Measurements from ENCODE around the gene MERTK. TPM values are rescaled to one million over a fixed set of nuclear protein-coding genes. Genes with fewer than 3 reads are reported as not detected.
"Not testable (repeated sequence)": the region's sequence is repeated elsewhere in the genome, so short reads cannot be mapped to it uniquely, and the experiment has no call there.

MERTK gene
- total RNA-seq, 5 donors from 2014 or later (not counting 1 experiment from before 2014, with no cell fraction given) = 0.12 to 0.73 (median 0.33) TPM

DNA sequence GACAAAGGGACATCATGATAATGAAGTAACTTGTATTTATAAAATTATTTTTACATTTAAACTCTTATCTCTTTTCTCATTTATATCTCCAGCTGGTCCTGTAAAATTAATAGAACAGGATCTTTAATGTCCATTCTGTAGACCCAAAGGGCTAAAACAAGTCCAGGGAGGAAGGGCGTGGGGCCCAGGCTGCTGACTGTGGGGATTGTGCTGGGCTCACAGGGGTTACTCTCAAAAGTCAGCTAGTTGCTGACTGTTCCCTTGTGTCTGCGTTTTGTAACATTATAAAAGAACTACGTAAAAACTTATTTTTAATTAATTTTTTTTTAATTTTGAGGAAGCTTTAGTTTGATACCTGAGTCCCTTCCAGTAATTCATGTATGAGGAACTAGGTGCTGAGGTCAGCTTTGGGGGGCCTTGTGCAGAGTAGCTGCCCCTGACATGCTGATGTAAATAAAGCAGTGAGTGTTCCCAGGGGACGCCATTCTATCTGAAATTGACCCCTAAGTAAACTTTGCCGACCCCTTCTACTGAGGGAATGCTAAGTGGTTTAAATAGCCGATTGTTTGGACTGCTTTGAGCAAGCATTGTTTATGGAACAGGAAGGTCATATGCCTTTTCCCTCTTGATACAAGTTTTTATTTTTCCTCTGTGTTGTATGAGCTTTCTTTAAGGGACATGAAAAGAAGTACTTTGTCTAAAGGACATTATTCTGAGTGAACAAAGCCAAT is 56.4 kb downstream of the MERTK start:
- Histone ChIP-seq H3K9me3 (no peaks in the 10 kb centered on the region), H3K27me3 (replicated peaks in 1 of 2; ENCODE audit: control insufficient read depth in 2 of 2, extremely low read depth in 1 of 2, insufficient read depth in 2 of 2, low read length in 1 of 2) (peaks cover 0 to 9% of the 10 kb centered on the region in 2 experiments), H3K4me3 (ENCODE audit: control insufficient read depth in 1 of 2, extremely low read depth in 1 of 2, low read length in 1 of 2) (no peak overlapping the region), H3K4me1 (ENCODE audit: control insufficient read depth in 1 of 2, extremely low read depth in 1 of 2, insufficient read depth in 2 of 2, low read length in 2 of 2) (no peaks in the 10 kb centered on the region), H3K36me3 (ENCODE audit: control insufficient read depth in 2 of 2, extremely low read depth in 1 of 2, insufficient read depth in 1 of 2, low read length in 1 of 2) (no peaks in the 10 kb centered on the region), H3K27ac (ENCODE audit: low read length) (no peak overlapping the region)
- ChIA-PET POLR2A (no interaction called here), CTCF (no interaction called here)
- Mint-ChIP-seq H3K36me3 (no peaks in the 10 kb centered on the region), H3K27ac (no peak overlapping the region), H3K4me3 (no peak overlapping the region), H3K27me3 (peaks cover 0 to 3% of the 10 kb centered on the region in 2 donors), H3K9me3 (no peaks in the 10 kb centered on the region), H3K4me1 (no peaks in the 10 kb centered on the region)
- ATAC-seq (replicated peaks in 1 of 4) = no peak
- no peak for DNase-seq
- WGBS (ENCODE audit: insufficient coverage) = 100% methylated on average over 1 of the region's 6 CpGs

DNA sequence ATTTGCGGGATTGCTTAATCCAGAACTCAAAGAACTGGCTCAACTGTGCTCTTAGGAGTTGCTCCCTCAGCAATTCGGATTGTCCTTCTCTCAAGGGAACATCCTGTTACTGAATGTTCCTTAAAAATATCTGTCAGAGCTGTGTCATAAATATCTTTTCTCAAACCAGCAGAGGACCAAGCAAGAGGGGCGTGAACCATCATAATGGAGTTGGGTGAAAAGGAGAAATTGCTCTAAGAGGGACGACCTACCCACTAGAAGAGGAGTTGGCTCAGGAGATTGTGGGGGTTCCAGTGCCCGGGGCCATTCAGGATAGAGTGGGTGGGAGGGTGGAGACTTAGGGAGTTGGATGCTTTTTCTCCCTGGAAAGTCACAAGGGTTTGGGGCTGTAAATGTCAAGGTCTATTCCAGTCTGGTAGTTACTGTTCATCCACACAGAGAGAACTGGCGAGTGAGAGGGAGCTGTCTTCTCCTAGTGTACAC is 59.5 kb downstream of the MERTK start:
- H3K4me1 Mint-ChIP-seq = no peaks in the 10 kb centered on the region
- no peak overlapping the region for H3K4me3 ChIP-seq (ENCODE audit: control insufficient read depth in 1 of 2, extremely low read depth in 1 of 2, low read length in 1 of 2)
- no peak overlapping the region for H3K4me3 Mint-ChIP-seq
- no peaks in the 10 kb centered on the region for H3K4me1 ChIP-seq (ENCODE audit: control insufficient read depth in 1 of 2, extremely low read depth in 1 of 2, insufficient read depth in 2 of 2, low read length in 2 of 2)
- 86% methylated on average over 1 of the region's 6 CpGs for WGBS (ENCODE audit: insufficient coverage)
- H3K27ac ChIP-seq (ENCODE audit: low read length) = no peak overlapping the region
- CTCF ChIA-PET = interaction anchor here in 1 of 2 donors (0.7 kb wide), 1 partner anchor 18 kb away, joined by 3 read pairs; no protein-coding TSS in a partner anchor
- POLR2A ChIA-PET = no interaction called here
- no peaks in the 10 kb centered on the region for H3K36me3 Mint-ChIP-seq
- H3K36me3 ChIP-seq (ENCODE audit: control insufficient read depth in 2 of 2, extremely low read depth in 1 of 2, insufficient read depth in 1 of 2, low read length in 1 of 2) = no peaks in the 10 kb centered on the region
- H3K9me3 ChIP-seq = no peaks in the 10 kb centered on the region
- H3K27ac Mint-ChIP-seq = no peak overlapping the region
- ATAC-seq (replicated peaks in 1 of 4) = no peak
- no peaks in the 10 kb centered on the region for H3K9me3 Mint-ChIP-seq
- no peak for DNase-seq
- peaks cover 0 to 9% of the 10 kb centered on the region in 2 experiments for H3K27me3 ChIP-seq (replicated peaks in 1 of 2; ENCODE audit: control insufficient read depth in 2 of 2, extremely low read depth in 1 of 2, insufficient read depth in 2 of 2, low read length in 1 of 2)
- peaks cover 0 to 3% of the 10 kb centered on the region in 2 donors for H3K27me3 Mint-ChIP-seq

DNA sequence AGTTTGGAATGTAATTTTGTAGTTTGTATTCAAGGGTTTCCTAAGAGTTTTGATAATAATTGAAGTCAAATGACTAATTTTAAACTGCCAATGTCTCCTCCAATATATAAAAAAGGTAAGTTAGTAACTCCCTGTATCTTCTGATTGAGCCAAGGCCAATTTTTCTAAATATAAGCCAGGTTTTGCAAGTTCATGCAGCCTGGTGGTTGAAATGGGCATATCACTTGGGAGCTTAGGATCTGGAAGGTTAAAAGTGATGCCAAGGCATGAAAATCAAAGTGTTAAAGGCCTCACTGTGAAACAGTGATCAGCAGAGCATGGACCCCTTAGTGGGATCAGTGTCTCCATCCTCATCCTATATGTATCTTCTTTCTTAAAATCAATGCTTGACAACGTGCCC is 60.5 kb downstream of the MERTK start:
- Histone ChIP-seq H3K36me3 (ENCODE audit: control insufficient read depth in 2 of 2, extremely low read depth in 1 of 2, insufficient read depth in 1 of 2, low read length in 1 of 2) (no peaks in the 10 kb centered on the region), H3K27ac (ENCODE audit: low read length) (no peak overlapping the region), H3K27me3 (replicated peaks in 1 of 2; ENCODE audit: control insufficient read depth in 2 of 2, extremely low read depth in 1 of 2, insufficient read depth in 2 of 2, low read length in 1 of 2) (peaks cover 0 to 5% of the 10 kb centered on the region in 2 experiments), H3K4me1 (ENCODE audit: control insufficient read depth in 1 of 2, extremely low read depth in 1 of 2, insufficient read depth in 2 of 2, low read length in 2 of 2) (no peaks in the 10 kb centered on the region), H3K4me3 (ENCODE audit: control insufficient read depth in 1 of 2, extremely low read depth in 1 of 2, low read length in 1 of 2) (no peak overlapping the region), H3K9me3 (no peaks in the 10 kb centered on the region)
- WGBS (ENCODE audit: insufficient coverage) = 86% methylated on average over 1 of the region's 1 CpG
- ChIA-PET POLR2A (no interaction called here), CTCF (no interaction called here)
- H3K9me3 Mint-ChIP-seq = no peaks in the 10 kb centered on the region
- DNase-seq = no peak
- H3K27ac Mint-ChIP-seq = no peak overlapping the region
- no peaks in the 10 kb centered on the region for H3K36me3 Mint-ChIP-seq
- no peaks in the 10 kb centered on the region for H3K4me1 Mint-ChIP-seq
- no peak overlapping the region for H3K4me3 Mint-ChIP-seq
- no peak for ATAC-seq (replicated peaks in 1 of 4)
- H3K27me3 Mint-ChIP-seq = peaks cover 0 to 3% of the 10 kb centered on the region in 2 donors

DNA sequence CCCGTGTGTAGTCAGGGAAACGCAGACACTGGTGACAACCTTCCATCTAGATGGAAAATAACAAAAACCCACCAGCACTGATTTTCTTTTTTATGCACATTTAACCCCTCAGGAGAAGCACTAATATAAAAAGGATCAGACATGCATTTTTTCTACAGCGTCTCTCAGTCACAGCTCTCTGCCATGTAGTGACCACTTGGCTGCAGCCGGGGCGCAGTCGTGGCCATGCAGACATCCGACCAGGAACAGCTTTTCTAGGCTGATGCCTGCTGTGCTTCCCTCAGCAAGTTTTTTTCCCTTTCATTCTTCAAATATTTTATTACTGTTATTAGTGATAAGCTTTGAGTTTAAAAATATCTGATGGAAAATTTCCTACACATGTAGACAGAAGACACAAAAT is 63.3 kb downstream of the MERTK start:
- CTCF ChIA-PET = no interaction called here
- Mint-ChIP-seq H3K4me3 (no peak overlapping the region), H3K27me3 (no peaks in the 10 kb centered on the region), H3K4me1 (no peaks in the 10 kb centered on the region), H3K9me3 (no peaks in the 10 kb centered on the region), H3K27ac (no peak overlapping the region), H3K36me3 (no peaks in the 10 kb centered on the region)
- no peak overlapping the region for H3K27ac ChIP-seq (ENCODE audit: low read length)
- no peak for DNase-seq
- POLR2A ChIA-PET = no interaction called here
- no peaks in the 10 kb centered on the region for H3K9me3 ChIP-seq
- no peak overlapping the region for H3K4me3 ChIP-seq (ENCODE audit: control insufficient read depth in 1 of 2, extremely low read depth in 1 of 2, low read length in 1 of 2)
- 100% methylated on average over 1 of the region's 7 CpGs for WGBS (ENCODE audit: insufficient coverage)
- no peaks in the 10 kb centered on the region for H3K36me3 ChIP-seq (ENCODE audit: control insufficient read depth in 2 of 2, extremely low read depth in 1 of 2, insufficient read depth in 1 of 2, low read length in 1 of 2)
- no peaks in the 10 kb centered on the region for H3K27me3 ChIP-seq (replicated peaks in 1 of 2; ENCODE audit: control insufficient read depth in 2 of 2, extremely low read depth in 1 of 2, insufficient read depth in 2 of 2, low read length in 1 of 2)
- H3K4me1 ChIP-seq (ENCODE audit: control insufficient read depth in 1 of 2, extremely low read depth in 1 of 2, insufficient read depth in 2 of 2, low read length in 2 of 2) = no peaks in the 10 kb centered on the region
- ATAC-seq (replicated peaks in 1 of 4) = no peak

DNA sequence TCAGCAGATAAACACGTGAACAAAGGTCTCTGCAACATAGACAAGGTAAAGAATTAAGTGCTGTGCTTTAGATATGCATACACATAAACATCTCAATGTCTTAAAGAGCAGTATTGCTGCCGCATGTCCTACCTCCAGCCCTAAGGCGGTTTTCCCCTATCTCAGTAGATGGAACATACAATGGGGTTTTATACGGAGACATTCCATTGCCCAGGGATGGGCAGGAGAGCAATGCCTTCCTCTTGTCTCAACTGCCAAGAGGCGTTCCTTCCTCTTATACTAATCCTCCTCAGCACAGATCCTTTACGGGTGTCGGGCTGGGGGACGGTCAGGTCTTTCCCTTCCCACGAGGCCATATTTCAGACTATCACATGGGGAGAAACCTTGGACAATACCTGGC is 64.7 kb downstream of the MERTK start:
- H3K27me3 ChIP-seq (replicated peaks in 1 of 2; ENCODE audit: control insufficient read depth in 2 of 2, extremely low read depth in 1 of 2, insufficient read depth in 2 of 2, low read length in 1 of 2); H3K4me1 Mint-ChIP-seq; DNase-seq; H3K9me3 Mint-ChIP-seq; POLR2A ChIA-PET; H3K36me3 Mint-ChIP-seq; H3K4me3 ChIP-seq (ENCODE audit: control insufficient read depth in 1 of 2, extremely low read depth in 1 of 2, low read length in 1 of 2); H3K9me3 ChIP-seq; ATAC-seq (replicated peaks in 1 of 4); H3K36me3 ChIP-seq (ENCODE audit: control insufficient read depth in 2 of 2, extremely low read depth in 1 of 2, insufficient read depth in 1 of 2, low read length in 1 of 2); H3K27ac Mint-ChIP-seq; H3K27ac ChIP-seq (ENCODE audit: low read length); CTCF ChIA-PET; H3K27me3 Mint-ChIP-seq; H3K4me1 ChIP-seq (ENCODE audit: control insufficient read depth in 1 of 2, extremely low read depth in 1 of 2, insufficient read depth in 2 of 2, low read length in 2 of 2); H3K4me3 Mint-ChIP-seq: not testable (repeated sequence)
- WGBS (ENCODE audit: insufficient coverage) = no CpG with 5 or more reads among the region's 9 CpGs

DNA sequence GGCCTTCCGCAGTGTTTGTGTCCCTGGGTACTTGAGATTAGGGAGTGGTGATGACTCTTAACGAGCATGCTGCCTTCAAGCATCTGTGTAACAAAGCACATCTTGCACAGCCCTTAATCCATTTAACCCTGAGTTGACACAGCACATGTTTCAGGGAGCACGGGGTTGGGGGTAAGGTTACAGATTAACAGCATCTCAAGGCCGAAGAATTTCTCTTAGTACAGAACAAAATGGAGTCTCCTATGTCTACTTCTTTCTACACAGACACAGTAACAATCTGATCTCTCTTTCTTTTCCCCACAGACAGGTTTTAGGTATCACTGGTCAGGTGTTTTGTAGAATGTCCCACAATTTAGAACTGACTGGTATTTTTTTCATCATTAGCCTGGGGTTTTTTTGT is 65.1 kb downstream of the MERTK start:
- H3K9me3 Mint-ChIP-seq; H3K27ac Mint-ChIP-seq; H3K27me3 Mint-ChIP-seq; H3K27ac ChIP-seq (ENCODE audit: low read length); CTCF ChIA-PET; H3K4me1 ChIP-seq (ENCODE audit: control insufficient read depth in 1 of 2, extremely low read depth in 1 of 2, insufficient read depth in 2 of 2, low read length in 2 of 2); H3K27me3 ChIP-seq (replicated peaks in 1 of 2; ENCODE audit: control insufficient read depth in 2 of 2, extremely low read depth in 1 of 2, insufficient read depth in 2 of 2, low read length in 1 of 2); DNase-seq; H3K4me3 ChIP-seq (ENCODE audit: control insufficient read depth in 1 of 2, extremely low read depth in 1 of 2, low read length in 1 of 2); H3K9me3 ChIP-seq; H3K36me3 ChIP-seq (ENCODE audit: control insufficient read depth in 2 of 2, extremely low read depth in 1 of 2, insufficient read depth in 1 of 2, low read length in 1 of 2); POLR2A ChIA-PET; H3K4me3 Mint-ChIP-seq; ATAC-seq (replicated peaks in 1 of 4); H3K36me3 Mint-ChIP-seq; H3K4me1 Mint-ChIP-seq: not testable (repeated sequence)
- WGBS (ENCODE audit: insufficient coverage) = no CpG with 5 or more reads among the region's 4 CpGs

DNA sequence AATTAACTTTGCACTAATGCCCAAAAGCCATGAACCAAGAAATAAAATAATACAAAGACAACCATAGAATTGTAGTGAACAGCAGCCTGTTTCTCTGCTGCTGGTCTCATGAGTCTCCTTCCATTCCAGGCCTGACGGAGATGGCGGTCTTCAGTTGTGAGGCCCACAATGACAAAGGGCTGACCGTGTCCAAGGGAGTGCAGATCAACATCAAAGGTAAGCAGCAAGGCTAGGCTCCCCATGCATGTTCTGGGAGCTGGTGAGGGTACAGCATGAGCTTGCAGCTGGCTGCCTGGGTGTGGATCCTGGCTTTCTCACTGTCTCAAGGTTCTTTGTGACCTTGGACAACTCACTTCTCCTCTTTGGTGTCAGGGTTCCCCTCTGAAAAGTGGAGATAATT is 66.7 kb downstream of the MERTK start:
- Mint-ChIP-seq H3K27me3 (no peaks in the 10 kb centered on the region), H3K36me3 (no peaks in the 10 kb centered on the region), H3K27ac (no peak overlapping the region), H3K4me1 (no peaks in the 10 kb centered on the region), H3K4me3 (no peak overlapping the region), H3K9me3 (no peaks in the 10 kb centered on the region)
- WGBS (ENCODE audit: insufficient coverage) = 74% methylated on average over 3 of the region's 3 CpGs
- POLR2A ChIA-PET = no interaction called here
- H3K27me3 ChIP-seq (replicated peaks in 1 of 2; ENCODE audit: control insufficient read depth in 2 of 2, extremely low read depth in 1 of 2, insufficient read depth in 2 of 2, low read length in 1 of 2) = no peaks in the 10 kb centered on the region
- no peak overlapping the region for H3K4me3 ChIP-seq (ENCODE audit: control insufficient read depth in 1 of 2, extremely low read depth in 1 of 2, low read length in 1 of 2)
- no peak overlapping the region for H3K27ac ChIP-seq (ENCODE audit: low read length)
- DNase-seq (no peak), ATAC-seq (replicated peaks in 1 of 4) (no peak)
- CTCF ChIA-PET = no interaction called here
- no peaks in the 10 kb centered on the region for H3K9me3 ChIP-seq
- H3K36me3 ChIP-seq (ENCODE audit: control insufficient read depth in 2 of 2, extremely low read depth in 1 of 2, insufficient read depth in 1 of 2, low read length in 1 of 2) = no peaks in the 10 kb centered on the region
- H3K4me1 ChIP-seq (ENCODE audit: control insufficient read depth in 1 of 2, extremely low read depth in 1 of 2, insufficient read depth in 2 of 2, low read length in 2 of 2) = no peaks in the 10 kb centered on the region
